ENCODE data around the gene RIC8A. TPM values are rescaled to one million over a fixed set of nuclear protein-coding genes. Genes with fewer than 3 reads are reported as not detected.

The RIC8A gene
- total RNA-seq, 1 donor from 2014 or later: 106 TPM

- Histone ChIP-seq H3K4me3 (ENCODE audit: low read depth, low read length) (no peak overlapping the region), H3K36me3 (ENCODE audit: control insufficient read depth, insufficient read depth, low read length) (peaks cover 31% of the 10 kb centered on the region), H3K27me3 (ENCODE audit: control insufficient read depth, insufficient read depth, low read length) (no peaks in the 10 kb centered on the region)
- no peak for TF ChIP-seq CTCF (IDR thresholded peaks at IDR 0.05; ENCODE audit: insufficient read depth, low read length, severe bottlenecking)
- no peak for DNase-seq (ENCODE audit: low read depth)
- no peak for FAIRE-seq
These were observed 41.6 kb downstream of the RIC8A start for GRCh38 chr11:249062-249461.

DNA sequence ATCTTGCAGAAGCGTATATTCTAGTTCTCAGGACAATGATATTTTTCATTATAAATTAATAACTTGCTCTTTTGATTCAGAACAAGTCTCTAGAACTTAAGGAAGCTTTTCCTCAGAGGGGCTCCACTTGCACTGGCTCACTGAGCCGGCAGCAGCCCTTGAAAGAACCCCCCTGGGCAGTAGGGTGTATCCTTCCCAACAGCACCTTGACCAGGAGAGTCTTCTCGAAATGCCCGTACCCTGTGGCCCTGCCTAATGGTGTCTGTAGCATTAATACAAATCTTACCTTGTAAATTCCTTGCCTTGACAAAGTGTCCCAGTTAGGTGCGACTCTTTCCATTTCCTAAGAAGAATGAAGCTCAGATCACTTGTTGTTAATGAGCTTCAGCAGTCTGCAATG is 42.8 kb downstream of the RIC8A start:
- H3K4me3 ChIP-seq (ENCODE audit: low read depth, low read length): no peak overlapping the region
- no peak for DNase-seq (ENCODE audit: low read depth)
- no peak for TF ChIP-seq CTCF (IDR thresholded peaks at IDR 0.05; ENCODE audit: insufficient read depth, low read length, severe bottlenecking)
- FAIRE-seq: no peak
- H3K36me3 ChIP-seq (ENCODE audit: control insufficient read depth, insufficient read depth, low read length): peaks cover 25% of the 10 kb centered on the region
- H3K27me3 ChIP-seq (ENCODE audit: control insufficient read depth, insufficient read depth, low read length): no peaks in the 10 kb centered on the region

GRCh38 chr11:250740-251299 is 43.3 kb downstream of the RIC8A start:
- peak; percentile 37 for DNase-seq (ENCODE audit: low read depth)
- H3K4me3 ChIP-seq (ENCODE audit: low read depth, low read length): no peak overlapping the region
- TF ChIP-seq CTCF (IDR thresholded peaks at IDR 0.05; ENCODE audit: insufficient read depth, low read length, severe bottlenecking): peak; percentile 85
- FAIRE-seq: no peak
- peaks cover 24% of the 10 kb centered on the region for H3K36me3 ChIP-seq (ENCODE audit: control insufficient read depth, insufficient read depth, low read length)
- no peaks in the 10 kb centered on the region for H3K27me3 ChIP-seq (ENCODE audit: control insufficient read depth, insufficient read depth, low read length)

DNA sequence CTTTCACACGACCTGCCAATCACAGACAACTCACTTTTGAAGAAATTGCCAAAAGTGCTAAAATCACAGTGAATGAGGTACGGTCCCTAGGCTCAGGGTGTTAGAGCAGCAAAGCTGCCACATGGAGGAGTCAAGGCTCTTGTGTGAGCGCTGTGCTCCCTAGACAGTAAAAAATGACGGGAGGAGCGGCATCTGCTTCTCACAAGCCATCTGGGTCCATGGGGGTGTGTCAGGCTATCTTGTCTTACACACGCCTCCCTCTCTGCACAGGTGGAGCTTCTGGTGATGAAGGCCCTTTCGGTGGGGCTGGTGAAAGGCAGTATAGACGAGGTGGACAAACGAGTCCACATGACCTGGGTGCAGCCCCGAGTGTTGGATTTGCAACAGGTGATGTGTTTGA is 44.0 kb downstream of the RIC8A start:
- Histone ChIP-seq H3K4me3 (ENCODE audit: low read depth, low read length) (no peak overlapping the region), H3K27me3 (ENCODE audit: control insufficient read depth, insufficient read depth, low read length) (no peaks in the 10 kb centered on the region), H3K36me3 (ENCODE audit: control insufficient read depth, insufficient read depth, low read length) (peaks cover 24% of the 10 kb centered on the region)
- no peak for DNase-seq (ENCODE audit: low read depth)
- no peak for TF ChIP-seq CTCF (IDR thresholded peaks at IDR 0.05; ENCODE audit: insufficient read depth, low read length, severe bottlenecking)
- FAIRE-seq: no peak

GRCh38 chr11:252666-253065 is 45.2 kb downstream of the RIC8A start:
- no peak for DNase-seq (ENCODE audit: low read depth)
- Histone ChIP-seq H3K36me3 (ENCODE audit: control insufficient read depth, insufficient read depth, low read length) (peaks cover 22% of the 10 kb centered on the region), H3K4me3 (ENCODE audit: low read depth, low read length) (no peak overlapping the region), H3K27me3 (ENCODE audit: control insufficient read depth, insufficient read depth, low read length) (no peaks in the 10 kb centered on the region)
- no peak for TF ChIP-seq CTCF (IDR thresholded peaks at IDR 0.05; ENCODE audit: insufficient read depth, low read length, severe bottlenecking)
- no peak for FAIRE-seq
